ENCODE data around the gene ABCF3.
A peak's percentile ranks its signal among the peaks of the same experiment; 100 is the strongest.

Gene ABCF3

GRCh38 chr3:184168363-184169120 is 17.5 kb upstream of the ABCF3 start:
- no peak for DNase-seq

- DNase-seq, result no peak
Measured at GRCh38 chr3:184169896-184170875, 15.8 kb upstream of the ABCF3 start.

DNA sequence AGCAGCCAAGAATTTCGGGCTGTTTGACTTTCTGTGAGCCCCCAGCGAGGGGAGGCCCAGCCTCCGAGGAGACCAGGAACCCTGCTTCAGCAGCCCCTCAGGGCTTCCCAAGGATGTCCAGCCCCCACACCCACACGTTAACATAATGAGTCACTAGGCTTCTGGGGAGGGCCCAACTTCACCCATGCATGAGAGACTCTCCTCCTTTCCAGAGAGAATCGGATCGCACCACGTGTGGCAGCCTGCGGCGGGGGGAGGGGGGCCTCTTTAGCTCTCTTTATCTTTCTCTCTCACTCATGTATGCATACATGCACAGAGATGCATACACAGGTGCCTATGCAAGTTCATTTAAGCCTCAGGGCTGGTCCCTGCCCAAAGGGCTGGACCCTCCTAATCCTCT is 14.4 kb upstream of the ABCF3 start:
- no peak for DNase-seq

DNA sequence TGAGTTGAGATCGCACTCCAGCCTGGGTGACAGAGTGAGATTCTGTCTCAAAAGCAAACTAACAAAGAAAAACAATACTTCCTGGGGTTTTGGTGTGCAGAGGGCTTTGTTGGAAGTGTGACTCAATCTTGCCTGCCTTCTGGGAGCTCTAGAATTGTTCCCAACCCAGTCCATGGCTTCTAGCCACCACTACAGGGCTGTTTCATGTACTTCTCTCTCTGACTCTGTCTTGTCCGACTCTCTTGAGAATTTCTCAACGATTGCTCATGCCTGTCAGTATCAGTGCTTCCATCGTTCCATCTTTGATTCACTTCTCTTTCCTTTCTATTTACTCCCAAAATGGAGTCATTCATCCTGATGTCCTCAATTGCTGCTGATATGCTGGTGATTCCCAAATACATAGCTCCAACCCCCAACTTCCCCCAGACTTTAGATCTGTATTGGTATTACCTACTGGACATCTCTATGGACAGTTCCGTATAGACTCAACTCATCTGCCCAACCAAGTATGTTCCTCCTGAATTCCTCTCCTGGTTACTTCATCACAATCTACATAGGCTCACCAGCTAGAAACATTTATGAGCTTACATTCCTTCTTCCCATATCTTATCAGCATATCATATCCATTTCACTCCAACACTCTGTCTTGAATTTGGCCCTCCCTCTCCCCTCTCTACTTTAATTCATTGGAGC is 13.2 kb upstream of the ABCF3 start:
- DNase-seq, result no peak

GRCh38 chr3:184173374-184173722 is 12.7 kb upstream of the ABCF3 start:
- DNase-seq, result no peak

DNA sequence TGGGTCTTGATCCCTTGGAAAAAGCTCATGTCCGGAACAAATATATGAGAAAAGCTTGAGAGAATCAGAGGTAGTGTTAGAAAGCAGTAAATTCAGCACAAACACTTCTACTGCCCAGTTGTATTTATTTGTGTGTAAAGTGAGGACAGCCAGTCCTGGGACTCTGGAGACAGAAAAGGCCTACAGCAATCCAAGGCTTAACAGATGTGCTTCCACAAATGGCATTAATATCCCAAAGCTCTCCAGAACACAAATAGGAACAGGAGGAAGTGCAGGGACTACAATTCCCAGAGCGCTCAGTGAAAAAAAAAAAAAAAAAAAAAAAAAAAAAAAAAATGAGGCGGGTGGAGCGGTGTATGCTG is 11.7 kb upstream of the ABCF3 start:
- no peak for DNase-seq

DNA sequence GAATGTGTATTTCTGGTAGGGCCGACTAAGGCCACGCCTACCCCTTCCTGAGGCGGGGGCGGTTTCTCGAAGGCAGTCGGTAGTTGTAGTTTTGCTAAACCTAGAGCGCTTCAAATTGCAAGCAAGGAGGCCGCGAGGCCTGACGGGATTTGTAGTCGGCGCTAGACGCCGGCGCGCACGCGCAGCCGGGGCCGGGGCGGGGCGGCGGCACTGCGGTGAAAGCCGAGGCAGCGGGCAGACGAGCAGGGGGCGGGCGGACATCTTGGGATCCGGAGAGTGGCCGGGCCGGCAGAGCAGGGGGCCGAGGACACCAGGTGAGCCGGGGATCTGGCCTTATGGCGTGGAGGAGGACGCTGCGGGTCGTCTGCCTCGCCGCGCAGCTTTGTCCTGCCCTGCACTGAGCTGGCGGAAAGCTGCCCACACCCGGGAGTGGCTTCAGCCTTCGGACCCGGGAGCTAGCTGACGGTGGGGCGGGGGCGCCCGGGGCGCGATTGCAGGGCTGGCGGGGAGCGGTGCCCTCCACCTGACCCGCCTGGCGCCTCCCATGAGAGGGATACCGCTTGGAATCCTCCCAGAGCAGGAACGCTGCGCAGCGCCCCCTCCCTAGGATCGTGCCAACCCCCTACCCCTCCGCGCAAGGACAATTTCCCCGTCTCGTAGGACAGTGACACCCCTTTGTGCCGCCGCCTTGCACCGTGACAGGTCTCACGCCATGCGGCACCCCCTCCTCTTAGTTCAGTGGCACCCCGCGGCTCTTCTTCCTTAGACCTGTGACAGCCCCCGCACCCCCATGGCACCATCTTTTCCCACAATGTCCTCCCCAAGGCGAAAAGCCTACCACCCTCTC is 11.1 kb upstream of the ABCF3 start, which contains the start of gene AP2M1:
Gene AP2M1, plus strand, starts transcription at position 210 of the 847 bp plus-strand sequence. CDS start 2,139 bp downstream, outside the sequence.
- DNase-seq, result peak; percentile 97

GRCh38 chr3:184175506-184175905 is 10.5 kb upstream of the ABCF3 start:
- no peak for DNase-seq

- no peak for DNase-seq
Measured at GRCh38 chr3:184175981-184176376, 10.0 kb upstream of the ABCF3 start.

DNA sequence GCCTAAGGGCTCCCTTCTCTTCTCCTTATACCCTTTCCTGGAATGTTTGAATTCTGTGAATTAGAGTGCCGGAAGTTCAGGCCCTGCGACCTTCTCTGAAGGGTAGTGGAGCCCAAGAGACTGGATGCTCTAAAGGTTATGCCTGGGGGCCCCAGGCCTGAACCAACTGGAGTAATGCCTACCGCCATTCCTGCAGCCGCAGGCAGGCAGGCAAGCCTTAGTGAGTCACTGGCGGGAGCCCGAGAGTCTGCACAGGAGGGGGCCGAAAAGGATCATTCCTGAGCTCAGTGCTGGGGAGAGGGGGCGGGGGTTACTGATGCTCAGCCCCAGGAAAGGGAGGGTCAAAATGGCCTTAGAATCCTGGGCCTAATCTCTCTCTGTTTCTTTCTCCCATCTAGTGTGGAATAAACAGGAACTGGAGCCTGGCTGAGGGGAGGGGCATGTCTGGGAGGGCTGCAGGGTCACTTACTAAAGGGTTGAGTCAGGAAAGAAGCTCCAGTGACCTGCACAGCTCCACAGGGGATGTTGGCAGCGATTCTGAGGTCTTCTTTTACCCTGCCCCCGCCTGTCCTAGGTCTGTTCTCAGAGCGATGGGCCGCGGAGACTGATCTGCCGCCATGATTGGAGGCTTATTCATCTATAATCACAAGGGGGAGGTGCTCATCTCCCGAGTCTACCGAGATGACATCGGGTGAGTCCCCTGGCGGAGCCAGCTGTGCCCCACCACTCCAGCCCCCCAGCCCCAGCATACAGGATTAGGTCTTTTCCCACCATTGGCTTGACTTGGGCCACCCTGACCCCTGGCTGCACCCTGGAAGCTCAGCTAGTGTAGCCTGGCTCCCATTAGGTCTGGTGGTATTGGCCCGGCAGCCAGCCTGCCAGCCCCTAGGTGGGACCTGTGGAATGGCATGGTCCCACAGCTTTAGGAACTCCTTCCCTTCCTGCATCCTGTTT is 9.3 kb upstream of the ABCF3 start:
- DNase-seq, result no peak

- DNase-seq, result no peak
Measured at GRCh38 chr3:184177331-184177731, 8.7 kb upstream of the ABCF3 start.

DNA sequence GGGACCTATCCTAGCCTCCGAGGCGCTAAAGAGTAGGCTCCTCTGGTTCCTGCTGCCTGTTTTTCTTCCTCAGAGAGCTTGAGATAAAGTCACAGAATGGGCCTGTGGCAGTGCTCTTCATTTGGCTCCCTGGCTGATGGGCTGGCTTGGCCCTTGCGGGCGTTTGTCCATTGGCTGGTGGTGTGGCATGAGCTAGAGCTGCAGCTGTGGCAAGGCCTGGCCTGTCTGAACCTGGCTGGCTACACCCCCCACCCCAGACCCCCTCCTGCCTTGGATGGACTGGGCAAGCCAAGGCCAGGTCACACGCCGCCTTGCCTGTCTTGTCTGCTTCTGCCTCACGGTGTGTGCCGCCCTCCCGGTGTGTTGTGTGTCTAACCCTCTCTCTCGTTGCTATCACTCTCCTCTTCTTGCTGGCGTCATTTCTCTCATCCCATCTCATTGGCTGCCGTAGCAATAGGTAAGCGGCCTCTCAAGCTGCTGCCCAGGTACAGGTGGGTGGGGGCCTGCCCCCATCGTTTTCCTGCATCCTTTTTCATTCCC is 8.2 kb upstream of the ABCF3 start:
- DNase-seq, result no peak

DNA sequence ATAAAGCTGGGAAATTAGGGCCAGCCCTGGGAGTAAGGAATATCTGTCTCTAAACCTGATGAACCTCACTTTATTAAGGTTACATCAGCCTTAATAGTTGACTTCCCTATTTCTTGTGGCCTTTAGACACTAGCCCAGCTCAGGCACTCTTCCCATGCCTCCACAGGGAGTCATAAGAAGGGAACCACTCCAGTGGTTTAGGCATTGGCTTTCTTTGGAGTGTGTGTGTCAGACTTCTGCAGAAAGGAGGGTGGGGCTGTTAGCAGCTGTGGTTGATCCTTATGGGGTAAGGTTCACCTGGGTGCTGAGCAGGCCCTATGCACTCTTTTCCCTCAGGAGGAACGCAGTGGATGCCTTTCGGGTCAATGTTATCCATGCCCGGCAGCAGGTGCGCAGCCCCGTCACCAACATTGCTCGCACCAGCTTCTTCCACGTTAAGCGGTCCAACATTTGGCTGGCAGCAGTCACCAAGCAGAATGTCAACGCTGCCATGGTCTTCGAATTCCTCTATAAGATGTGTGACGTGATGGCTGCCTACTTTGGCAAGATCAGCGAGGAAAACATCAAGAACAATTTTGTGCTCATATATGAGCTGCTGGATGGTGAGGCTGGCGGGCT is 7.4 kb upstream of the ABCF3 start:
- DNase-seq, result no peak

DNA sequence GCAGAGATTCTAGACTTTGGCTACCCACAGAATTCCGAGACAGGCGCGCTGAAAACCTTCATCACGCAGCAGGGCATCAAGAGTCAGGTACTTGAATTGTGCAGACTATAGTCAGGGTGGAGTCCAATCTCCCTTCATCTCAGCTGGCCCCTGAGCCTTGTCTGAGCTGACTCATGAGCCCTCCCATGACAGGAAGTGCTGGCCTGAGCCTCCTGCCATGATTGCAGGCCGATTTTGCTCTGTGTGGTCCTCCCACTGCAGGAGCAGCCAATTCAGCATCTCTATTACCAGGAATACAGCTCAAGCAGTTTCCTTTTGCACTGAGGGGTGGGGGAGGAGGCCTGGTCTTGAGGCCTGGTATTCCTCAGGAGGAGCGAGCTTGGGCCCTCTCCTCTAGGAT is 5.8 kb upstream of the ABCF3 start:
- DNase-seq, result no peak

DNA sequence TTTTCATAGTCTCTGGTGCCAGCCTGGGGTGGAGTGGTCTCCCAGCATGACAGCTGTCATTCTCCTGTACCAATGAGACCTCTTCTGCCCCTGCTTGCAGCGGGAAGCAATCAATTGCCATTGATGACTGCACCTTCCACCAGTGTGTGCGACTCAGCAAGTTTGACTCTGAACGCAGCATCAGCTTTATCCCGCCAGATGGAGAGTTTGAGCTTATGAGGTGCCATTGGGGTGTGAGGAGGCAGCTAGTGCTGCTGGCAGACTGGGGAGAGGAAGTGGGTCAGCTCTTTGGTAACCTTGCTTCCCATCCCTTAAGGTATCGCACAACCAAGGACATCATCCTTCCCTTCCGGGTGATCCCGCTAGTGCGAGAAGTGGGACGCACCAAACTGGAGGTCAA is 4.4 kb upstream of the ABCF3 start:
- no peak for DNase-seq

GRCh38 chr3:184183679-184184078 is 2.3 kb upstream of the ABCF3 start:
- no peak for DNase-seq

DNA sequence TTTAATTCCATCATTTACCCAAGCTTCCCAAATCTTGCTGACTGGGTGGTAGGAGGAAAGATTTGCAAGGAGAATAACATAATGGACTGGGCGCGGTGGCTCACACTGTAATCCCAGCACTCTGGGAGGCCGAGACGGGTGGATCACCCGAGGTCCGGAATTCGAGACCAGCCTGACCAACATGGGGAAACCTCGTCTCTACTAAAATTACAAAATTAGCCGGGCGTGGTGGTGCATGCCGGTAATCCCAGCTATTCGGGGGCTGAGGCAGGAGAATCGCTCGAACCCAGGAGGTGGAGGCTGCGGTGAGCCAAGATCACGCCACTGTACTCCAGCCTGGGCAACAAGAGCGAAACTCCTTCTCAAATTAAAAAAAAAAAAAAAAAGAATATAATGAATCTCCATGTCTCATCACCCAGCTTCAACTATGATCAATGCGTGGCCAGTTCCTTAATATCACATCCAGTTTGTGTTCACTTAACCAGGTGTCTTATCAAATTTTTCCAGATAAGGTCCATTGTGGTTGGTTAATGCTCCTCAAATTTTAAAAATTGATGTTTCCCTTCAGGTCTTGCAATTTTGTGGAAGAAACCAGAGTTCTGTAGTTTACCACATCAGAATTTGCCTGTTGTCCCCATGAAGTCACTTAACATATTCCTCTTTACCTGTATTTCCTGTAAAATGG is 1.3 kb upstream of the ABCF3 start:
- no peak for DNase-seq

DNA sequence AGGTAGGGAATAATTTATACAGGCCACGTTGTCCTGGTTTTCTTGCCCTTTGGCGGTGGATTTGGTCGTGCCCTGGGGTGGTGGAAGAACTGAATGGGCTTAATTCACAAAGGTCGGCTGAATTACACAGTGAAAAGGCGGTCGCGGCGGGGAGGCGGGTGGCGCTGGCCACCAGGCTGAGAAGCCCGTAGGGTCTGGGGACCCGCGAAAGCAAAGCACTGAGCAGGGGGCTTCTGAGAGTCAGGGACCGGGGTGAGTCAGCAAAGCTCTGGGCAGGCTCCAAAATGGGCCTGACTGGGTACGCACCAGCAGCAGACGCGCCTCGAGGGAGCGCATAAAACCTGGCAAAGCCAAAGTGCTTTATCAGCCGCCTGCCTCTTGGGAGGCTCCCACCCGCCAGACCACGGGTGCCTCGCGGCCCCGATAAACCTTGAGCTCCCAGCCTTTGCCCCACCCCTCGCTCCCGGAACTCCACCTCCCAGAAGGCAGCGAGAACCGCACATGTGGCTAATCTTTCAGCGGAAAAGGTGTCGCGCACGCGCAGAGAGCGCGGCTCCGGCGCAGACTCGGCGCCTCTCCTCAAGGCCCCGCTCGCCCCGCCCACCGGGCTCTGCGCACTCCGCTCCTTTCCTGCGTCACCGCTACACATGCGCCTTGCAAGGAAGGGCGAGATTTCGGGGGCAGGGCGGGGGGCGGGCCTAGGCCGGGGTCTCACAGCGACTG is 377 bp upstream of the ABCF3 start:
- peak; percentile 99 for DNase-seq

- DNase-seq, result peak; percentile 22
Measured at GRCh38 chr3:184186902-184187207, 856 bp downstream of the ABCF3 start.
